HCT116 (cell line): Measurements from ENCODE around the gene KRT86.

ENCODE experiments used
- FOSL1 ChIP-seq: IDR thresholded peaks from 2 replicates; pipeline ENCODE4 v1.6.1; 2012; ENCODE audit warnings: low read depth
- JUND ChIP-seq: IDR thresholded peaks from 2 replicates; pipeline ENCODE4 v1.6.1; 2012
- POLR2A ChIP-seq: IDR thresholded peaks from 2 replicates; pipeline ENCODE4 v1.7.0; 2011; ENCODE audit warnings: borderline replicate concordance; ENCODE audit not compliant: insufficient read depth, insufficient read length; ENCODE audit errors: extremely low read depth
- POLR2AphosphoS5 ChIP-seq: IDR thresholded peaks from 2 replicates; pipeline ENCODE4 v1.6.1; 2011; ENCODE audit warnings: mild to moderate bottlenecking, low read depth, low read length, moderate library complexity
- RAD21 ChIP-seq: IDR thresholded peaks from 2 replicates; pipeline ENCODE4 v1.6.1; 2012; ENCODE audit warnings: low read depth, mild to moderate bottlenecking
- SRF ChIP-seq: IDR thresholded peaks from 2 replicates; pipeline ENCODE4 v1.6.1; 2012; ENCODE audit warnings: low read depth
- YY1 ChIP-seq: IDR thresholded peaks from 2 replicates; pipeline ENCODE4 v1.6.1; 2011; ENCODE audit warnings: low read length, low read depth, moderate library complexity, mild to moderate bottlenecking; ENCODE audit not compliant: insufficient replicate concordance; ENCODE audit errors: extremely low read depth
- TF ChIP-seq, protein P1 (sequence below), 3 experiments: fragments of 200-600 bp in 1 of 3; sonication (generic) in 1 of 3; IDR thresholded peaks in 2 of 3; conservative IDR thresholded peaks in 1 of 3; 2 replicates each; pipeline ENCODE4 v1.5.1; 2012 to 2017; ENCODE audit warnings: low read depth in 2 of 3, low read length in 2 of 3, antibody characterized with exemption in 1 of 3, borderline replicate concordance in 1 of 3, control low read depth in 1 of 3, mild to moderate bottlenecking in 1 of 3, mixed read lengths in 1 of 3, mixed run types in 1 of 3, moderate library complexity in 1 of 3; ENCODE audit not compliant: insufficient read depth in 1 of 3
- TF ChIP-seq, protein P2 (sequence below): IDR thresholded peaks from 2 replicates; pipeline ENCODE4 v1.6.1; 2012; ENCODE audit warnings: low read depth
- TF ChIP-seq, protein P3 (sequence below): IDR thresholded peaks from 2 replicates; pipeline ENCODE4 v1.6.1; 2011; ENCODE audit warnings: mild to moderate bottlenecking, low read length, moderate library complexity; ENCODE audit not compliant: insufficient replicate concordance; ENCODE audit errors: extremely low read depth

DNA sequence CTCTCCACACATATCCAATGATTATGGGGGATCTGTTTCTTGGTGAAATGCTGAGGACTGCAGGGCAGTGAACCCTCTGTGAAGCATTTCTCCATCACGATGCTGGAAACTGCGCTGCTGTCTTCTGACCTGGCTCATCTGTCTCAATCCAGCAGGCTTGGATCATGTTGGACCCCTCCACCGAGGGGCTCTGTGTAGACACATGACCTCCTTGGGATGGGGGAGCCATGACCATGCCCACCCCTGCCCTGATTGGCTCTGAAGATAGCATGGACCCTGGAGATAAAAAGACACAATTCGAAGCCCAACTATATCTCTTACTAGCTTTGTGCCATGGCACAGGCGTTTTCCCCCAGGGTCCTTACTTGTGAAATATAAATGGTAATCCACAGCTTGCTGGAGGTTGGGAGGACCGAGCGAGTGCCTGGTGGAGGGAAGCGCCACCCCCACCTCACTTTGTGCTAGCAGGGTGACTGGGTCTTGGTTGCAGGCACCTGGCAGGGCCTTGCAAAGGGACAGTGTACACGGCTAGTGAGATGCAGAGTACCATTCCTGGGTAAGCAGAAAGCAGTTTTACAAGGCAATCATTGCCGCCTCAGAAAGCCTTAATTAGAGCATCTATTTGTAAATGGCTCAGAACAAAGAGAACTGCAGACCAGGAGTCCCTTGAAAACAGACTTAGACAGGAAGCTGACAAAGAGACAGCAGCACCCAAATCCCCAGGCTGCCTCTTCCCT, 49.1 kb downstream of the KRT86 start:
- TF ChIP-seq, protein P1, sequence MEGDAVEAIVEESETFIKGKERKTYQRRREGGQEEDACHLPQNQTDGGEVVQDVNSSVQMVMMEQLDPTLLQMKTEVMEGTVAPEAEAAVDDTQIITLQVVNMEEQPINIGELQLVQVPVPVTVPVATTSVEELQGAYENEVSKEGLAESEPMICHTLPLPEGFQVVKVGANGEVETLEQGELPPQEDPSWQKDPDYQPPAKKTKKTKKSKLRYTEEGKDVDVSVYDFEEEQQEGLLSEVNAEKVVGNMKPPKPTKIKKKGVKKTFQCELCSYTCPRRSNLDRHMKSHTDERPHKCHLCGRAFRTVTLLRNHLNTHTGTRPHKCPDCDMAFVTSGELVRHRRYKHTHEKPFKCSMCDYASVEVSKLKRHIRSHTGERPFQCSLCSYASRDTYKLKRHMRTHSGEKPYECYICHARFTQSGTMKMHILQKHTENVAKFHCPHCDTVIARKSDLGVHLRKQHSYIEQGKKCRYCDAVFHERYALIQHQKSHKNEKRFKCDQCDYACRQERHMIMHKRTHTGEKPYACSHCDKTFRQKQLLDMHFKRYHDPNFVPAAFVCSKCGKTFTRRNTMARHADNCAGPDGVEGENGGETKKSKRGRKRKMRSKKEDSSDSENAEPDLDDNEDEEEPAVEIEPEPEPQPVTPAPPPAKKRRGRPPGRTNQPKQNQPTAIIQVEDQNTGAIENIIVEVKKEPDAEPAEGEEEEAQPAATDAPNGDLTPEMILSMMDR (IDR thresholded peaks at IDR 0.05 in 2 of 3, conservative IDR thresholded peaks at IDR 0.05 in 1 of 3; ENCODE audit: borderline replicate concordance in 1 of 3, insufficient read depth in 1 of 3, low read depth in 2 of 3, low read length in 2 of 3) = no peak
- no peak for TF ChIP-seq RAD21
- TF ChIP-seq YY1 = no peak
- TF ChIP-seq, protein P2, sequence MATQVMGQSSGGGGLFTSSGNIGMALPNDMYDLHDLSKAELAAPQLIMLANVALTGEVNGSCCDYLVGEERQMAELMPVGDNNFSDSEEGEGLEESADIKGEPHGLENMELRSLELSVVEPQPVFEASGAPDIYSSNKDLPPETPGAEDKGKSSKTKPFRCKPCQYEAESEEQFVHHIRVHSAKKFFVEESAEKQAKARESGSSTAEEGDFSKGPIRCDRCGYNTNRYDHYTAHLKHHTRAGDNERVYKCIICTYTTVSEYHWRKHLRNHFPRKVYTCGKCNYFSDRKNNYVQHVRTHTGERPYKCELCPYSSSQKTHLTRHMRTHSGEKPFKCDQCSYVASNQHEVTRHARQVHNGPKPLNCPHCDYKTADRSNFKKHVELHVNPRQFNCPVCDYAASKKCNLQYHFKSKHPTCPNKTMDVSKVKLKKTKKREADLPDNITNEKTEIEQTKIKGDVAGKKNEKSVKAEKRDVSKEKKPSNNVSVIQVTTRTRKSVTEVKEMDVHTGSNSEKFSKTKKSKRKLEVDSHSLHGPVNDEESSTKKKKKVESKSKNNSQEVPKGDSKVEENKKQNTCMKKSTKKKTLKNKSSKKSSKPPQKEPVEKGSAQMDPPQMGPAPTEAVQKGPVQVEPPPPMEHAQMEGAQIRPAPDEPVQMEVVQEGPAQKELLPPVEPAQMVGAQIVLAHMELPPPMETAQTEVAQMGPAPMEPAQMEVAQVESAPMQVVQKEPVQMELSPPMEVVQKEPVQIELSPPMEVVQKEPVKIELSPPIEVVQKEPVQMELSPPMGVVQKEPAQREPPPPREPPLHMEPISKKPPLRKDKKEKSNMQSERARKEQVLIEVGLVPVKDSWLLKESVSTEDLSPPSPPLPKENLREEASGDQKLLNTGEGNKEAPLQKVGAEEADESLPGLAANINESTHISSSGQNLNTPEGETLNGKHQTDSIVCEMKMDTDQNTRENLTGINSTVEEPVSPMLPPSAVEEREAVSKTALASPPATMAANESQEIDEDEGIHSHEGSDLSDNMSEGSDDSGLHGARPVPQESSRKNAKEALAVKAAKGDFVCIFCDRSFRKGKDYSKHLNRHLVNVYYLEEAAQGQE = no peak
- no peak for TF ChIP-seq POLR2A
- TF ChIP-seq POLR2AphosphoS5 = no peak
- no peak for TF ChIP-seq SRF
- TF ChIP-seq JUND = no peak
- TF ChIP-seq, protein P3, sequence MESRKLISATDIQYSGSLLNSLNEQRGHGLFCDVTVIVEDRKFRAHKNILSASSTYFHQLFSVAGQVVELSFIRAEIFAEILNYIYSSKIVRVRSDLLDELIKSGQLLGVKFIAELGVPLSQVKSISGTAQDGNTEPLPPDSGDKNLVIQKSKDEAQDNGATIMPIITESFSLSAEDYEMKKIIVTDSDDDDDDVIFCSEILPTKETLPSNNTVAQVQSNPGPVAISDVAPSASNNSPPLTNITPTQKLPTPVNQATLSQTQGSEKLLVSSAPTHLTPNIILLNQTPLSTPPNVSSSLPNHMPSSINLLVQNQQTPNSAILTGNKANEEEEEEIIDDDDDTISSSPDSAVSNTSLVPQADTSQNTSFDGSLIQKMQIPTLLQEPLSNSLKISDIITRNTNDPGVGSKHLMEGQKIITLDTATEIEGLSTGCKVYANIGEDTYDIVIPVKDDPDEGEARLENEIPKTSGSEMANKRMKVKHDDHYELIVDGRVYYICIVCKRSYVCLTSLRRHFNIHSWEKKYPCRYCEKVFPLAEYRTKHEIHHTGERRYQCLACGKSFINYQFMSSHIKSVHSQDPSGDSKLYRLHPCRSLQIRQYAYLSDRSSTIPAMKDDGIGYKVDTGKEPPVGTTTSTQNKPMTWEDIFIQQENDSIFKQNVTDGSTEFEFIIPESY = no peak
- TF ChIP-seq FOSL1 = no peak
